WTC11 (cell line): ENCODE measurements around the gene MAML2.

Experiments
- SP1 ChIP-seq: sonication (generic); formaldehyde crosslinking; conservative IDR thresholded peaks from 2 replicates; pipeline ENCODE4 v1.8.1; 2022; ENCODE audit warnings: missing genetic modification reagents
- ZNF416 ChIP-seq: fragments of 250-450 bp; sonication (Bioruptor Pico); IDR thresholded peaks from 2 replicates; pipeline ENCODE4 v1.9.0; 2021; ENCODE audit warnings: mild to moderate bottlenecking, inconsistent platforms
- TF ChIP-seq, protein P1 (sequence below): sonication (generic); formaldehyde crosslinking; conservative IDR thresholded peaks from 2 replicates; pipeline ENCODE4 v1.8.1; 2023; ENCODE audit warnings: mild to moderate bottlenecking, low read depth, missing genetic modification reagents, moderate library complexity
- TF ChIP-seq, protein P2 (sequence below): sonication (generic); formaldehyde crosslinking; IDR thresholded peaks from 2 replicates; pipeline ENCODE4 v1.8.1; 2022; ENCODE audit warnings: low read depth, mild to moderate bottlenecking, moderate library complexity, missing genetic modification reagents, borderline replicate concordance

DNA sequence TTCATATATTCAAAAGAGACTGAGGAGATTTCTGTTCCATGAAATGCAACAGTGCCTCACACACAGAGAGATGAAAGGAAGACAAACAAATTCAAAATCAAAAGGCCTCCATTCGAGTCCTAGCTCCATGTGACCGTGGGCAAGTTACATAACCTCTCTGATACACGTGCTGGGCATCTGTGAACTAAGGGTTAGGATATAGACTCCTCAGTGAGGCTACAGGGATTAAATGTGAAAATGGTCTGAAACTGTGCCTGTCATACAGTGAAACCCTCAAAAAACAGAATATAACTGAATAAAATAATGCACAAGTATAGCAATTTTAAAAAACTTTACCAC lies 307.3 kb downstream of the MAML2 start:
- TF ChIP-seq, protein P1, sequence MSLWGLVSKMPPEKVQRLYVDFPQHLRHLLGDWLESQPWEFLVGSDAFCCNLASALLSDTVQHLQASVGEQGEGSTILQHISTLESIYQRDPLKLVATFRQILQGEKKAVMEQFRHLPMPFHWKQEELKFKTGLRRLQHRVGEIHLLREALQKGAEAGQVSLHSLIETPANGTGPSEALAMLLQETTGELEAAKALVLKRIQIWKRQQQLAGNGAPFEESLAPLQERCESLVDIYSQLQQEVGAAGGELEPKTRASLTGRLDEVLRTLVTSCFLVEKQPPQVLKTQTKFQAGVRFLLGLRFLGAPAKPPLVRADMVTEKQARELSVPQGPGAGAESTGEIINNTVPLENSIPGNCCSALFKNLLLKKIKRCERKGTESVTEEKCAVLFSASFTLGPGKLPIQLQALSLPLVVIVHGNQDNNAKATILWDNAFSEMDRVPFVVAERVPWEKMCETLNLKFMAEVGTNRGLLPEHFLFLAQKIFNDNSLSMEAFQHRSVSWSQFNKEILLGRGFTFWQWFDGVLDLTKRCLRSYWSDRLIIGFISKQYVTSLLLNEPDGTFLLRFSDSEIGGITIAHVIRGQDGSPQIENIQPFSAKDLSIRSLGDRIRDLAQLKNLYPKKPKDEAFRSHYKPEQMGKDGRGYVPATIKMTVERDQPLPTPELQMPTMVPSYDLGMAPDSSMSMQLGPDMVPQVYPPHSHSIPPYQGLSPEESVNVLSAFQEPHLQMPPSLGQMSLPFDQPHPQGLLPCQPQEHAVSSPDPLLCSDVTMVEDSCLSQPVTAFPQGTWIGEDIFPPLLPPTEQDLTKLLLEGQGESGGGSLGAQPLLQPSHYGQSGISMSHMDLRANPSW (CRISPR knock-in tag), result no peak
- TF ChIP-seq SP1 (CRISPR knock-in tag) (no peak), ZNF416 (CRISPR knock-in tag) (no peak)
- TF ChIP-seq, protein P2, sequence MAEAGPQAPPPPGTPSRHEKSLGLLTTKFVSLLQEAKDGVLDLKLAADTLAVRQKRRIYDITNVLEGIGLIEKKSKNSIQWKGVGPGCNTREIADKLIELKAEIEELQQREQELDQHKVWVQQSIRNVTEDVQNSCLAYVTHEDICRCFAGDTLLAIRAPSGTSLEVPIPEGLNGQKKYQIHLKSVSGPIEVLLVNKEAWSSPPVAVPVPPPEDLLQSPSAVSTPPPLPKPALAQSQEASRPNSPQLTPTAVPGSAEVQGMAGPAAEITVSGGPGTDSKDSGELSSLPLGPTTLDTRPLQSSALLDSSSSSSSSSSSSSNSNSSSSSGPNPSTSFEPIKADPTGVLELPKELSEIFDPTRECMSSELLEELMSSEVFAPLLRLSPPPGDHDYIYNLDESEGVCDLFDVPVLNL (CRISPR knock-in tag), result no peak
